Peyer's patch (tissue), 4 donors: Measurements from ENCODE around the gene ME1.

ENCODE experiments used
- POLR2A ChIP-seq, 2 donors: fragments of 450-650 bp; IDR thresholded peaks; one replicate each; pipeline ENCODE4 v1.5.1; 2017; ENCODE audit warnings: antibody characterized with exemption in 2 of 2, mild to moderate bottlenecking in 2 of 2, moderate library complexity in 2 of 2
- TF ChIP-seq, protein P1 (sequence below), 6 experiments: fragments of 450-650 bp in 4 of 6; fragments of 200-600 bp in 2 of 6; sonication (generic) in 1 of 6; IDR thresholded peaks; one replicate each; pipeline ENCODE4 v1.5.1; 2017 to 2019; ENCODE audit warnings: antibody characterized with exemption in 6 of 6, mild to moderate bottlenecking in 3 of 6, moderate library complexity in 1 of 6

DNA sequence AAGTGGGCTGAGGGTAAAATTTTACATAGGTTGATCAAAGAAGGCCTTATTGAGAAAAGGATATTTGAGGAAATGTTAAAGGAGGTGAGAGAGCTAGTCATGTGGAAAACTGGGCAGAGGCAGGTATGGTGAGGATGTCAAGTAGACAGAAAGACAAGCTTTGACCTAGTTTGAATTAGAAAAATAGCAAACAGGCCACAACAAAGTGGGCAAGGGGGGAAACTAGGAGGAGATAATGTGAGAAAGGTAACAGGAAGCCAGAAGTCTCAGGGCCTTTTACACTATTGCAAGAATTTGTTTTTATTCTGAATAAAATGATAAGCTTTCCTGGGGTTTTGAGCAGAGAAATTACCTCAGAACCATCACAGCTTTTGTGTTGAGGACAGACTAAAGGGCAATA lies 122.0 kb downstream of the ME1 start:
- TF ChIP-seq, protein P1, sequence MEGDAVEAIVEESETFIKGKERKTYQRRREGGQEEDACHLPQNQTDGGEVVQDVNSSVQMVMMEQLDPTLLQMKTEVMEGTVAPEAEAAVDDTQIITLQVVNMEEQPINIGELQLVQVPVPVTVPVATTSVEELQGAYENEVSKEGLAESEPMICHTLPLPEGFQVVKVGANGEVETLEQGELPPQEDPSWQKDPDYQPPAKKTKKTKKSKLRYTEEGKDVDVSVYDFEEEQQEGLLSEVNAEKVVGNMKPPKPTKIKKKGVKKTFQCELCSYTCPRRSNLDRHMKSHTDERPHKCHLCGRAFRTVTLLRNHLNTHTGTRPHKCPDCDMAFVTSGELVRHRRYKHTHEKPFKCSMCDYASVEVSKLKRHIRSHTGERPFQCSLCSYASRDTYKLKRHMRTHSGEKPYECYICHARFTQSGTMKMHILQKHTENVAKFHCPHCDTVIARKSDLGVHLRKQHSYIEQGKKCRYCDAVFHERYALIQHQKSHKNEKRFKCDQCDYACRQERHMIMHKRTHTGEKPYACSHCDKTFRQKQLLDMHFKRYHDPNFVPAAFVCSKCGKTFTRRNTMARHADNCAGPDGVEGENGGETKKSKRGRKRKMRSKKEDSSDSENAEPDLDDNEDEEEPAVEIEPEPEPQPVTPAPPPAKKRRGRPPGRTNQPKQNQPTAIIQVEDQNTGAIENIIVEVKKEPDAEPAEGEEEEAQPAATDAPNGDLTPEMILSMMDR (IDR thresholded peaks at IDR 0.05): no peak
- no peak for TF ChIP-seq POLR2A (IDR thresholded peaks at IDR 0.05)
